OCI-LY3 (cell line): ENCODE measurements around the gene LIPC.

Experiments
- H2AFZ ChIP-seq: fragments of 200-600, 300-600 bp; shearing (Covaris generic); 2 replicates; pipeline ENCODE4 v1.6.0; 2014; ENCODE audit warnings: antibody characterized with exemption, low read depth, low read length
- H3K27ac ChIP-seq: fragments of 200-600, 300-600 bp; sonication (generic); 2 replicates; pipeline ENCODE4 v1.5.1; 2014; ENCODE audit warnings: mild to moderate bottlenecking, low read length, moderate library complexity, mixed read lengths
- H3K27me3 ChIP-seq: fragments of 200-600, 300-600 bp; sonication (generic); 2 replicates; pipeline ENCODE4 v1.6.1; 2014; ENCODE audit warnings: low read depth, low read length, mixed read lengths
- H3K36me3 ChIP-seq: fragments of 200-600, 300-600 bp; sonication (generic); replicated peaks from 2 replicates; pipeline ENCODE3; 2014; ENCODE audit warnings: low read depth, low read length, mixed read lengths
- H3K4me1 ChIP-seq: fragments of 300-600, 200-600 bp; sonication (generic); 2 replicates; pipeline ENCODE4 v1.6.1; 2014; ENCODE audit warnings: low read length, mixed read lengths
- H3K4me2 ChIP-seq: fragments of 200-600, 300-600 bp; sonication (generic); 2 replicates; pipeline ENCODE4 v1.6.1; 2014; ENCODE audit warnings: low read length, mixed read lengths
- H3K4me3 ChIP-seq: fragments of 300-600, 200-600 bp; sonication (generic); 2 replicates; pipeline ENCODE4 v1.5.1; 2014; ENCODE audit warnings: antibody characterized with exemption, mild to moderate bottlenecking, low read length, moderate library complexity
- H3K79me2 ChIP-seq: fragments of 300-600, 200-600 bp; shearing (Covaris generic); 2 replicates; pipeline ENCODE4 v1.6.1; 2014; ENCODE audit warnings: mild to moderate bottlenecking, low read length, mixed read lengths
- H3K9ac ChIP-seq: fragments of 300-600, 200-600 bp; shearing (Covaris generic); 2 replicates; pipeline ENCODE4 v1.6.0; 2014; ENCODE audit warnings: mild to moderate bottlenecking, low read length, moderate library complexity
- H3K9me3 ChIP-seq: fragments of 200-600, 300-600 bp; shearing (Covaris generic); 2 replicates; pipeline ENCODE4 v1.6.1; 2014; ENCODE audit warnings: low read length, mixed read lengths; ENCODE audit not compliant: insufficient read depth
- H4K20me1 ChIP-seq: fragments of 200-600, 300-600 bp; sonication (generic); 2 replicates; pipeline ENCODE4 v1.6.1; 2016; ENCODE audit warnings: low read length, mixed read lengths; ENCODE audit not compliant: insufficient read depth
- CTCF ChIP-seq: fragments of 200-600, 300-600 bp; sonication (generic); IDR thresholded peaks from 2 replicates; pipeline ENCODE4 v1.5.1; 2014; ENCODE audit warnings: antibody characterized with exemption, low read length, low read depth
- EZH2phosphoT487 ChIP-seq: fragments of 200-600 bp; shearing (Covaris generic); IDR thresholded peaks from 2 replicates; pipeline ENCODE4 v1.6.1; 2018; ENCODE audit warnings: antibody characterized with exemption, mixed run types, low read depth

The LIPC gene

GRCh38 chr15:58445865-58446264, 14.1 kb downstream of the LIPC start:
- H3K9ac ChIP-seq: no peak overlapping the region
- H3K27me3 ChIP-seq: no peaks in the 10 kb centered on the region
- H3K36me3 ChIP-seq: no peaks in the 10 kb centered on the region
- no peak overlapping the region for H2AFZ ChIP-seq
- TF ChIP-seq CTCF: no peak
- TF ChIP-seq EZH2phosphoT487: no peak
- H3K79me2 ChIP-seq: no peaks in the 10 kb centered on the region
- no peaks in the 10 kb centered on the region for H3K4me1 ChIP-seq
- H3K9me3 ChIP-seq: no peaks in the 10 kb centered on the region
- no peaks in the 10 kb centered on the region for H4K20me1 ChIP-seq
- no peak overlapping the region for H3K4me2 ChIP-seq
- H3K4me3 ChIP-seq: no peak overlapping the region
- H3K27ac ChIP-seq: no peak overlapping the region

- TF ChIP-seq CTCF: no peak
- TF ChIP-seq EZH2phosphoT487: no peak
- no peaks in the 10 kb centered on the region for H3K79me2 ChIP-seq
Observed at GRCh38 chr15:58446521-58446920, 14.7 kb downstream of the LIPC start.

GRCh38 chr15:58447271-58448010, 15.7 kb downstream of the LIPC start:
- Histone ChIP-seq H3K27me3 (no peaks in the 10 kb centered on the region), H3K4me3 (no peak overlapping the region), H3K9me3 (no peaks in the 10 kb centered on the region), H3K27ac (no peak overlapping the region), H2AFZ (no peak overlapping the region), H3K4me2 (no peak overlapping the region), H3K36me3 (no peaks in the 10 kb centered on the region), H3K9ac (no peak overlapping the region), H3K4me1 (no peaks in the 10 kb centered on the region), H3K79me2 (no peaks in the 10 kb centered on the region), H4K20me1 (no peaks in the 10 kb centered on the region)
- TF ChIP-seq EZH2phosphoT487: no peak
- no peak for TF ChIP-seq CTCF

More at GRCh38 chr15:58446521-58446920, 14.7 kb downstream of the LIPC start:
- H3K4me3 ChIP-seq: no peak overlapping the region
- H3K9me3 ChIP-seq: no peaks in the 10 kb centered on the region
- H3K36me3 ChIP-seq: no peaks in the 10 kb centered on the region
- no peak overlapping the region for H3K27ac ChIP-seq
- no peaks in the 10 kb centered on the region for H4K20me1 ChIP-seq
- no peak overlapping the region for H3K9ac ChIP-seq
- no peaks in the 10 kb centered on the region for H3K27me3 ChIP-seq
- no peaks in the 10 kb centered on the region for H3K4me1 ChIP-seq
- H3K4me2 ChIP-seq: no peak overlapping the region
- no peak overlapping the region for H2AFZ ChIP-seq

GRCh38 chr15:58448331-58448730, 16.5 kb downstream of the LIPC start:
- Histone ChIP-seq H3K4me1 (no peaks in the 10 kb centered on the region), H3K79me2 (no peaks in the 10 kb centered on the region), H3K4me2 (no peak overlapping the region), H3K9ac (no peak overlapping the region), H3K4me3 (no peak overlapping the region), H2AFZ (no peak overlapping the region), H3K27me3 (no peaks in the 10 kb centered on the region), H3K27ac (no peak overlapping the region), H3K36me3 (no peaks in the 10 kb centered on the region), H4K20me1 (no peaks in the 10 kb centered on the region), H3K9me3 (no peaks in the 10 kb centered on the region)
- TF ChIP-seq CTCF (no peak), EZH2phosphoT487 (no peak)
